GM12878 (cell line): ENCODE data around the gene TRIB2. TPM values are rescaled to one million over a fixed set of nuclear protein-coding genes. Genes with fewer than 3 reads are reported as not detected.

Experiments
- ATAC-seq: fragments of 200-7000 bp; cut with Tn5 transposase; 3 replicates; pipeline ENCODE4 v1.9.1; 2020; ENCODE audit warnings: mild to moderate bottlenecking, moderate library complexity
- BruUV-seq: library from RNA; stranded (reverse); fragments of 400-500 nt; replicated peaks from 2 replicates; lab custom pipeline; 2021; lab: Mats Ljungman, UMichigan
- CTCF ChIA-PET: fragments of 300-600 bp; sonication (Branson Sonifier 250); formaldehyde crosslinking; extraction: SDS; loops from one replicate; lab custom pipeline; 2021; ENCODE audit warnings: inconsistent platforms; lab: Yijun Ruan, JAX
- POLR2A ChIA-PET: fragments of 350-600 bp; formaldehyde crosslinking; extraction: SDS; loops from one replicate; lab custom pipeline; 2021; ENCODE audit warnings: inconsistent platforms; lab: Charles Lee
- RAD21 ChIA-PET: fragments of 300-600 bp; sonication (Branson Sonifier 250); formaldehyde crosslinking; loops from one replicate; lab custom pipeline; 2023; ENCODE audit warnings: antibody characterized with exemption; ENCODE audit not compliant: unreplicated experiment; lab: Charles Lee
- SMC1A ChIA-PET: fragments of 300-600 bp; sonication (Branson Sonifier 250); formaldehyde crosslinking; loops from one replicate; lab custom pipeline; 2023; ENCODE audit not compliant: unreplicated experiment, uncharacterized antibody; lab: Charles Lee
- DNase-seq: peaks from one replicate; pipeline ENCODE4 v3.0.0-alpha.2; 2011; ENCODE audit warnings: low read depth, low spot score
- FAIRE-seq: peaks from 3 replicates; lab custom pipeline; 2011; peaks lifted over from hg19 to GRCh38; lab: Jason Lieb, UNC
- H2AFZ ChIP-seq: 2 replicates; pipeline ENCODE4 v1.6.0; 2011; ENCODE audit warnings: low read depth, low read length, control low read depth; ENCODE audit not compliant: control insufficient read depth
- H3K27ac ChIP-seq: 2 replicates; pipeline ENCODE4 v1.5.1; 2011; ENCODE audit warnings: control low read depth; ENCODE audit not compliant: control insufficient read depth, insufficient read depth
- H3K27me3 ChIP-seq, 2 experiments: replicated peaks in 1 of 2; 2 replicates each; pipeline versions ENCODE4 v1.6.0 to v1.6.1; 2011; ENCODE audit warnings: low read length in 1 of 2; ENCODE audit not compliant: control insufficient read depth in 2 of 2, insufficient read depth in 2 of 2
- H3K36me3 ChIP-seq, 2 experiments: 2 replicates each; pipeline ENCODE4 v1.5.1; 2011; ENCODE audit warnings: low read length in 1 of 2; ENCODE audit not compliant: control insufficient read depth in 2 of 2, insufficient read depth in 2 of 2
- H3K4me1 ChIP-seq: 2 replicates; pipeline ENCODE4 v1.6.1; 2011; ENCODE audit warnings: mild to moderate bottlenecking, low read length, moderate library complexity, mixed read lengths; ENCODE audit not compliant: control insufficient read depth, insufficient read depth
- H3K4me2 ChIP-seq: 2 replicates; pipeline ENCODE4 v1.6.0; 2011; ENCODE audit warnings: control low read depth; ENCODE audit not compliant: control insufficient read depth, insufficient read depth
- H3K4me3 ChIP-seq: fragments of 200-600 bp; sonication (generic); 2 replicates; pipeline ENCODE4 v1.5.1; 2016
- H3K79me2 ChIP-seq: 2 replicates; pipeline ENCODE4 v1.6.0; 2011; ENCODE audit warnings: low read length; ENCODE audit not compliant: control insufficient read depth, insufficient read depth
- H3K9ac ChIP-seq: 2 replicates; pipeline ENCODE4 v1.8.0; 2011; ENCODE audit warnings: low read length, control low read depth, mixed read lengths; ENCODE audit not compliant: control insufficient read depth, insufficient read depth
- H3K9me3 ChIP-seq: replicated peaks from 3 replicates; pipeline ENCODE4 v1.5.1; 2011; ENCODE audit warnings: mild to moderate bottlenecking, low read length; ENCODE audit not compliant: control insufficient read depth, insufficient read depth
- H4K20me1 ChIP-seq: 2 replicates; pipeline ENCODE4 v1.6.0; 2011; ENCODE audit not compliant: control insufficient read depth, insufficient read depth
- ATF2 ChIP-seq: IDR thresholded peaks from 2 replicates; pipeline ENCODE4 v1.6.1; 2012; ENCODE audit warnings: low read length, inconsistent platforms
- ATF3 ChIP-seq: IDR thresholded peaks from 2 replicates; pipeline ENCODE4 v1.6.1; 2011; ENCODE audit warnings: low read depth, mild to moderate bottlenecking, low read length, moderate library complexity, borderline replicate concordance; ENCODE audit errors: extremely low read depth
- DPF2 ChIP-seq: fragments of 450-650 bp; IDR thresholded peaks from 2 replicates; pipeline ENCODE4 v1.6.1; 2017; ENCODE audit warnings: mild to moderate bottlenecking
- HDAC2 ChIP-seq: fragments of 200-600 bp; sonication (generic); IDR thresholded peaks from 2 replicates; pipeline ENCODE4 v1.6.1; 2017
- JUNB ChIP-seq: IDR thresholded peaks from 2 replicates; pipeline ENCODE4 v1.6.1; 2016; ENCODE audit warnings: antibody characterized with exemption, mild to moderate bottlenecking
- PAX8 ChIP-seq: fragments of 450-650 bp; IDR thresholded peaks from 2 replicates; pipeline ENCODE4 v1.6.1; 2017; ENCODE audit warnings: mild to moderate bottlenecking, moderate library complexity
- PBX3 ChIP-seq: IDR thresholded peaks from 2 replicates; pipeline ENCODE4 v1.6.1; 2011; ENCODE audit warnings: mild to moderate bottlenecking, low read depth, low read length, moderate library complexity; ENCODE audit not compliant: insufficient replicate concordance
- ZBTB11 ChIP-seq: fragments of 450-650 bp; formaldehyde crosslinking; IDR thresholded peaks from 2 replicates; pipeline ENCODE4 v1.5.0; 2022; ENCODE audit warnings: mild to moderate bottlenecking, missing genetic modification characterization
- WGBS: methylation state at CpG from one replicate; pipeline ENCODE4 v1.1.6; 2016; ENCODE audit warnings: low lambda C conversion rate; ENCODE audit not compliant: insufficient replicate concordance, insufficient coverage; ENCODE audit errors: missing lambda C conversion rate; 5-methylcytosine and 5-hydroxymethylcytosine counted together
- in situ Hi-C: fragments of 300-500 bp; cut with MboI; formaldehyde crosslinking; loops from 9 replicates; pipeline ENCODE4 v1.14.3; 2018; ENCODE audit warnings: mixed read lengths
- intact Hi-C: fragments of 100-400 bp; cut with micrococcal nuclease; formaldehyde crosslinking; loops from one replicate; pipeline ENCODE4 v1.14.2; 2022; ENCODE audit not compliant: unreplicated experiment
- polyA plus RNA-seq, 11 experiments: library from polyadenylated mRNA; depleted of rRNA in 4 of 11; unstranded in 6 of 11; stranded (reverse) in 5 of 11; fragments of >200 nt; fragmentation: Nextera tagmentation in 4 of 11; fragmentation: Illumina TruSeq in 1 of 11; extraction: Ambion mirVana in 4 of 11; extraction: Trizol in 1 of 11; gene quantifications; 1 replicate in 1 of 11; 2 replicates in 10 of 11; pipeline versions ENCODE4 v1.2.1 to v1.2.3, GENCODE V29; 2011 to 2016; ENCODE audit warnings: inconsistent platforms in 2 of 11, missing spikeins in 2 of 11, low read depth in 1 of 11
- total RNA-seq, 4 experiments: library from RNA; depleted of rRNA in 3 of 4; stranded (reverse); fragments of >200 nt in 3 of 4; fragmentation: Illumina TruSeq in 1 of 4; extraction: Trizol in 1 of 4; gene quantifications; 2 replicates each; pipeline versions ENCODE4 v1.2.1 to v1.2.3, GENCODE V29; 2013 to 2021

The TRIB2 gene
- total and polyA plus RNA-seq, 10 of the 15 experiments (the other 5 are each of a cell fraction or from before 2014, with no cell fraction given) = 1.6 to 9.2 (median 5.2) TPM

- ATAC-seq (no peak), FAIRE-seq (no peak), DNase-seq (no peak)
- H3K9ac ChIP-seq = no peak overlapping the region
- no peaks in the 10 kb centered on the region for H4K20me1 ChIP-seq
- POLR2A ChIA-PET = no interaction called here
- intact Hi-C loops (no loop called here), in situ Hi-C loops (no loop called here)
- H3K36me3 ChIP-seq = no peaks in the 10 kb centered on the region
- RAD21 ChIA-PET = no interaction called here
- H3K27ac ChIP-seq = no peak overlapping the region
- H3K27me3 ChIP-seq = peaks cover 1 to 8% of the 10 kb centered on the region in 2 experiments; a peak in 2 of 4 replicates
- WGBS = 45% methylated on average over 5 of the region's 5 CpGs
- no peaks in the 10 kb centered on the region; the same call in 2 of the 3 replicates for H3K9me3 ChIP-seq
- SMC1A ChIA-PET = no interaction called here
- CTCF ChIA-PET = no interaction called here
- no peak overlapping the region for H3K4me2 ChIP-seq
- no peaks in the 10 kb centered on the region for H3K4me1 ChIP-seq
- no peak overlapping the region for H2AFZ ChIP-seq
- BruUV-seq = no TSS peak
- no peaks in the 10 kb centered on the region for H3K79me2 ChIP-seq
- TF ChIP-seq ATF3 (no peak), PAX8 (no peak), PBX3 (no peak)
- no peak overlapping the region for H3K4me3 ChIP-seq
Observed at GRCh38 chr2:12682017-12682416, 34.7 kb upstream of the TRIB2 start.

- 70% methylated on average over 6 of the region's 6 CpGs for WGBS
- H3K79me2 ChIP-seq = no peaks in the 10 kb centered on the region
- ChIA-PET POLR2A (no interaction called here), RAD21 (no interaction called here), CTCF (no interaction called here), SMC1A (no interaction called here)
- no peaks in the 10 kb centered on the region for H4K20me1 ChIP-seq
- no peak for ATAC-seq
- no peak overlapping the region for H3K4me3 ChIP-seq
- BruUV-seq = no TSS peak
- DNase-seq = no peak
- H3K4me1 ChIP-seq = no peaks in the 10 kb centered on the region
- no peak overlapping the region for H3K9ac ChIP-seq
- no peaks in the 10 kb centered on the region; the same call in 2 of the 3 replicates for H3K9me3 ChIP-seq
- no peak overlapping the region for H3K4me2 ChIP-seq
- H3K27me3 ChIP-seq = peaks cover 1 to 8% of the 10 kb centered on the region in 2 experiments; a peak in 2 of 4 replicates
- in situ Hi-C loops (no loop called here), intact Hi-C loops (no loop called here)
- no peak for TF ChIP-seq ZBTB11
- no peak for TF ChIP-seq JUNB
- no peak for TF ChIP-seq ATF2
- no peak for TF ChIP-seq HDAC2
- TF ChIP-seq DPF2 = no peak
- no peak overlapping the region for H3K27ac ChIP-seq
- no peak for FAIRE-seq
- no peak overlapping the region for H2AFZ ChIP-seq
- H3K36me3 ChIP-seq = no peaks in the 10 kb centered on the region
Observed at GRCh38 chr2:12683457-12684100, 33.2 kb upstream of the TRIB2 start.
